Measurements from ENCODE around the gene SLC30A9.

Gene SLC30A9

DNA sequence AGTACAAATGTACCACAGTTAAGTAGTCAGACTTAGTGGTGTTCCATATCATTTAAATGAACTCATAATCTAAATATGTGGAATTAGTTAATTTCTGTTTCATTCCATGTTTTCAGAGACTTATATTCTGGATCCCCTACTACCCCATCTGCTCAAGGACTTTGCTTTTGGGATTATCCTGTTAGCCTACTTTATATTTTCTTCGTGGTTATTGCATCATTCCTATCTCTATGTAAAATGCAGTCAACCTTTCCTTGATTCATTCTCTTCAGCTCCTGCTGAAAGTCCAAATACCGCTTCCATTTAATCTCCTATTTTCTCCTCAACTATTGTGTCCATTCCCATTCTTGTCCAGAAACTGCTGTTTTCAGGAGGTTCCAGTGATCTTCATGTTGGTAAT is 25.1 kb downstream of the SLC30A9 start (continued):
- no peak for TF ChIP-seq ZNF266 (tag by site-specific recombination; IDR thresholded peaks at IDR 0.05; ENCODE audit: low read depth)
- no peak for TF ChIP-seq ZNF423 (tag by site-specific recombination; IDR thresholded peaks at IDR 0.05)
- no peak for TF ChIP-seq BCL6B (tag by site-specific recombination; IDR thresholded peaks at IDR 0.05)
- TF ChIP-seq ZNF37A (tag by site-specific recombination; IDR thresholded peaks at IDR 0.05): no peak
- TF ChIP-seq, protein P1, sequence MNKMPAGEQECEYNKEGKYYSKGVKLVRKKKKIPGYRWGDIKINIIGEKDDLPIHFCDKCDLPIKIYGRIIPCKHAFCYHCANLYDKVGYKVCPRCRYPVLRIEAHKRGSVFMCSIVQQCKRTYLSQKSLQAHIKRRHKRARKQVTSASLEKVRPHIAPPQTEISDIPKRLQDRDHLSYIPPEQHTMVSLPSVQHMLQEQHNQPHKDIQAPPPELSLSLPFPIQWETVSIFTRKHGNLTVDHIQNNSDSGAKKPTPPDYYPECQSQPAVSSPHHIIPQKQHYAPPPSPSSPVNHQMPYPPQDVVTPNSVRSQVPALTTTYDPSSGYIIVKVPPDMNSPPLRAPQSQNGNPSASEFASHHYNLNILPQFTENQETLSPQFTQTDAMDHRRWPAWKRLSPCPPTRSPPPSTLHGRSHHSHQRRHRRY (tag by site-specific recombination; IDR thresholded peaks at IDR 0.05): no peak
- no peak for TF ChIP-seq PRDM6 (tag by site-specific recombination; IDR thresholded peaks at IDR 0.05)
- TF ChIP-seq ZNF621 (tag by site-specific recombination; IDR thresholded peaks at IDR 0.05): no peak
- no peak for TF ChIP-seq ZNF670 (tag by site-specific recombination; IDR thresholded peaks at IDR 0.05; ENCODE audit: low read depth)

GRCh38 chr4:42018451-42018850 is 28.1 kb downstream of the SLC30A9 start:
- Histone ChIP-seq H3K36me3 (ENCODE audit: control insufficient read depth in 2 of 2, insufficient read depth in 1 of 2, low read length in 2 of 2) (peaks cover 4 to 27% of the 10 kb centered on the region in 2 experiments), H3K9me3 (ENCODE audit: control insufficient read depth, insufficient read depth, low read depth, low read length) (no peaks in the 10 kb centered on the region), H3K27ac (ENCODE audit: extremely low read depth, low read depth, low read length) (no peak overlapping the region), H3K4me1 (ENCODE audit: control insufficient read depth, insufficient read depth, low read length) (no peaks in the 10 kb centered on the region), H3K4me3 (ENCODE audit: low read depth, low read length) (no peak overlapping the region)
- POLR2A ChIA-PET: no interaction called here
- CTCF ChIA-PET: interaction anchor here (0.7 kb wide), 1 partner anchor 56 kb away, joined by 3 read pairs; no protein-coding TSS in a partner anchor
- TF ChIP-seq ZNF426 (tag by site-specific recombination; IDR thresholded peaks at IDR 0.05): no peak
- TF ChIP-seq HOXA7 (CRISPR knock-in tag; IDR thresholded peaks at IDR 0.05; ENCODE audit: borderline replicate concordance): no peak
- TF ChIP-seq, protein P2, sequence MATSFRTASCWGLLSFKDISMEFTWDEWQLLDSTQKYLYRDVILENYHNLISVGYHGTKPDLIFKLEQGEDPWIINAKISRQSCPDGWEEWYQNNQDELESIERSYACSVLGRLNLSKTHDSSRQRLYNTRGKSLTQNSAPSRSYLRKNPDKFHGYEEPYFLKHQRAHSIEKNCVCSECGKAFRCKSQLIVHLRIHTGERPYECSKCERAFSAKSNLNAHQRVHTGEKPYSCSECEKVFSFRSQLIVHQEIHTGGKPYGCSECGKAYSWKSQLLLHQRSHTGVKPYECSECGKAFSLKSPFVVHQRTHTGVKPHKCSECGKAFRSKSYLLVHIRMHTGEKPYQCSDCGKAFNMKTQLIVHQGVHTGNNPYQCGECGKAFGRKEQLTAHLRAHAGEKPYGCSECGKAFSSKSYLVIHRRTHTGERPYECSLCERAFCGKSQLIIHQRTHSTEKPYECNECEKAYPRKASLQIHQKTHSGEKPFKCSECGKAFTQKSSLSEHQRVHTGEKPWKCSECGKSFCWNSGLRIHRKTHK (tag by site-specific recombination; IDR thresholded peaks at IDR 0.05): no peak
- TF ChIP-seq ZBTB17 (tag by site-specific recombination; IDR thresholded peaks at IDR 0.05): no peak
- no peak for TF ChIP-seq ZNF274 (IDR thresholded peaks at IDR 0.05; ENCODE audit: low read length)
- TF ChIP-seq ZNF274 (tag by site-specific recombination; IDR thresholded peaks at IDR 0.05; ENCODE audit: borderline replicate concordance): no peak
- TF ChIP-seq PRDM10 (tag by site-specific recombination; IDR thresholded peaks at IDR 0.05): no peak
- TF ChIP-seq ZFP41 (tag by site-specific recombination; IDR thresholded peaks at IDR 0.05; ENCODE audit: borderline replicate concordance): no peak
- no peak for TF ChIP-seq ZNF76 (tag by site-specific recombination; IDR thresholded peaks at IDR 0.05; ENCODE audit: borderline replicate concordance, low read depth)
- TF ChIP-seq GLI4 (tag by site-specific recombination; IDR thresholded peaks at IDR 0.05): no peak
- no peak for TF ChIP-seq ZFP37 (tag by site-specific recombination; IDR thresholded peaks at IDR 0.05)
- no peak for TF ChIP-seq ZNF521 (tag by site-specific recombination; IDR thresholded peaks at IDR 0.05)
- TF ChIP-seq ZNF777 (tag by site-specific recombination; IDR thresholded peaks at IDR 0.05; ENCODE audit: borderline replicate concordance): no peak
- TF ChIP-seq ZBTB8A (tag by site-specific recombination; IDR thresholded peaks at IDR 0.05): no peak

Data from HEK293 (cell line).